Panc1 (cell line): ENCODE data around the gene ACTA2. TPM values are rescaled to one million over a fixed set of nuclear protein-coding genes. Genes with fewer than 3 reads are reported as not detected.

Source experiments
- ATAC-seq: fragments of 200-7000 bp; cut with Tn5 transposase; 2 replicates; pipeline ENCODE4 v1.9.1; 2020; ENCODE audit warnings: mild to moderate bottlenecking, moderate library complexity
- BruUV-seq: library from RNA; stranded (reverse); fragments of 400-500 nt; replicated peaks from 2 replicates; lab custom pipeline; 2021; lab: Mats Ljungman, UMichigan
- CTCF ChIA-PET: fragments of 300-600 bp; sonication (Branson Sonifier 250); formaldehyde crosslinking; loops from one replicate; lab custom pipeline; 2022; ENCODE audit warnings: antibody characterized with exemption; lab: Charles Lee
- POLR2A ChIA-PET: fragments of 300-600 bp; sonication (Branson Sonifier 250); formaldehyde crosslinking; loops from one replicate; lab custom pipeline; 2022; ENCODE audit warnings: antibody characterized with exemption; lab: Charles Lee
- DNase-seq: peaks from one replicate; pipeline ENCODE4 v3.0.0-alpha.2; 2010; ENCODE audit warnings: low read depth, low spot score
- H3K27ac ChIP-seq: 2 replicates; pipeline ENCODE4 v1.5.1; 2011; ENCODE audit warnings: mild to moderate bottlenecking, low read length, inconsistent platforms
- H3K27me3 ChIP-seq: fragments of 200-500 bp; sonication (Bioruptor generic); 2 replicates; pipeline ENCODE4 v1.6.0; 2014; ENCODE audit warnings: low read length, inconsistent platforms; ENCODE audit not compliant: control insufficient read depth, insufficient read depth
- H3K36me3 ChIP-seq: fragments of 200-500 bp; sonication (Bioruptor generic); 2 replicates; pipeline ENCODE4 v1.5.1; 2014; ENCODE audit warnings: inconsistent platforms, mild to moderate bottlenecking, low read length, moderate library complexity; ENCODE audit not compliant: control insufficient read depth, insufficient read depth
- H3K4me1 ChIP-seq: 2 replicates; pipeline ENCODE4 v1.5.1; 2011; ENCODE audit warnings: inconsistent platforms, mild to moderate bottlenecking, low read length, moderate library complexity; ENCODE audit not compliant: control insufficient read depth, insufficient read depth
- H3K4me3 ChIP-seq, 2 experiments: 2 replicates each; pipeline ENCODE4 v1.5.1; 2011 to 2012; ENCODE audit warnings: low read depth in 2 of 2, low read length in 2 of 2, mild to moderate bottlenecking in 2 of 2, inconsistent platforms in 1 of 2, moderate library complexity in 1 of 2
- H3K9me3 ChIP-seq: fragments of 200-500 bp; sonication (Bioruptor generic); 2 replicates; pipeline ENCODE4 v1.5.1; 2014; ENCODE audit warnings: low read depth, mild to moderate bottlenecking, inconsistent platforms, low read length, moderate library complexity; ENCODE audit not compliant: control insufficient read depth, insufficient read depth
- POLR2AphosphoS5 ChIP-seq: IDR thresholded peaks from 2 replicates; pipeline ENCODE4 v1.6.1; 2012; ENCODE audit warnings: mild to moderate bottlenecking, low read depth, low read length, moderate library complexity
- SIN3A ChIP-seq: IDR thresholded peaks from 2 replicates; pipeline ENCODE4 v1.6.1; 2012; ENCODE audit warnings: low read depth, mild to moderate bottlenecking, low read length, moderate library complexity, borderline replicate concordance; ENCODE audit not compliant: insufficient read depth
- TCF7L2 ChIP-seq: IDR thresholded peaks from 2 replicates; pipeline ENCODE4 v1.6.1; 2011; ENCODE audit warnings: mild to moderate bottlenecking, low read depth, low read length, inconsistent platforms
- in situ Hi-C: cut with HindIII; loops from 2 replicates; pipeline ENCODE4 v1.10.0; 2016; ENCODE audit warnings: low sequenced_read_pairs, low pct_unique_long_range_greater_than_20kb
- intact Hi-C: fragments of 100-400 bp; cut with micrococcal nuclease; formaldehyde crosslinking; loops from one replicate; pipeline ENCODE4 v1.10.0; 2022; ENCODE audit not compliant: unreplicated experiment
- total RNA-seq: library from RNA; stranded (reverse); gene quantifications from one replicate; pipeline ENCODE4 v1.2.1, GENCODE V29; 2021; ENCODE audit not compliant: unreplicated experiment
- TF ChIP-seq, protein P1 (sequence below): fragments of 450-650 bp; IDR thresholded peaks from 2 replicates; pipeline ENCODE4 v1.5.1; 2017; ENCODE audit warnings: mild to moderate bottlenecking
- TF ChIP-seq, protein P2 (sequence below), 2 experiments: IDR thresholded peaks; 2 replicates each; pipeline ENCODE4 v1.6.1; 2011 to 2012; ENCODE audit warnings: low read depth in 2 of 2, control low read depth in 1 of 2, low read length in 1 of 2, mild to moderate bottlenecking in 1 of 2, moderate library complexity in 1 of 2; ENCODE audit not compliant: insufficient read depth in 1 of 2

ACTA2 gene
- total RNA-seq, 1 experiment from 2014 or later = 4.7 TPM

DNA sequence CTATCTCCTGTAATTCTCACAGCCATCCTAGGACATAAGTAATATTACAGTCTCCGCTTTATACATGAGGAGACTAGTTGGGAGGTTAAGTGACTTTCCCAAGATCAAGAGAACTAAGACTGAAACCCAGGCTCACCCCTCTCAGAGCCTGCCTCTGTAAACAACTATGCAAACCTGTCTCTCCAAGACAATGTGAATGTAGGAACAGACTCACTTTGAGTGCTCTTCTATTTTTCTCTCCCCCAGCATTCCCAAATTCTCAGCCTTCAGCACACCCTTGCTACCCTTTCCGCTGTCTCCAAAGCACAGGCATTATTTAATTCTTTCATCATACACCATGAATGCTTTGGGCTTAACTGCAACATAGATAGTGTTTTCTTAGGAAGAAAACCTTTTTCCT is 13.6 kb downstream of the ACTA2 start:
- POLR2A ChIA-PET = no interaction called here
- no peak for TF ChIP-seq TCF7L2
- no peak for TF ChIP-seq POLR2AphosphoS5
- TF ChIP-seq, protein P1, sequence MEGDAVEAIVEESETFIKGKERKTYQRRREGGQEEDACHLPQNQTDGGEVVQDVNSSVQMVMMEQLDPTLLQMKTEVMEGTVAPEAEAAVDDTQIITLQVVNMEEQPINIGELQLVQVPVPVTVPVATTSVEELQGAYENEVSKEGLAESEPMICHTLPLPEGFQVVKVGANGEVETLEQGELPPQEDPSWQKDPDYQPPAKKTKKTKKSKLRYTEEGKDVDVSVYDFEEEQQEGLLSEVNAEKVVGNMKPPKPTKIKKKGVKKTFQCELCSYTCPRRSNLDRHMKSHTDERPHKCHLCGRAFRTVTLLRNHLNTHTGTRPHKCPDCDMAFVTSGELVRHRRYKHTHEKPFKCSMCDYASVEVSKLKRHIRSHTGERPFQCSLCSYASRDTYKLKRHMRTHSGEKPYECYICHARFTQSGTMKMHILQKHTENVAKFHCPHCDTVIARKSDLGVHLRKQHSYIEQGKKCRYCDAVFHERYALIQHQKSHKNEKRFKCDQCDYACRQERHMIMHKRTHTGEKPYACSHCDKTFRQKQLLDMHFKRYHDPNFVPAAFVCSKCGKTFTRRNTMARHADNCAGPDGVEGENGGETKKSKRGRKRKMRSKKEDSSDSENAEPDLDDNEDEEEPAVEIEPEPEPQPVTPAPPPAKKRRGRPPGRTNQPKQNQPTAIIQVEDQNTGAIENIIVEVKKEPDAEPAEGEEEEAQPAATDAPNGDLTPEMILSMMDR = no peak
- TF ChIP-seq SIN3A = no peak
- TF ChIP-seq, protein P2, sequence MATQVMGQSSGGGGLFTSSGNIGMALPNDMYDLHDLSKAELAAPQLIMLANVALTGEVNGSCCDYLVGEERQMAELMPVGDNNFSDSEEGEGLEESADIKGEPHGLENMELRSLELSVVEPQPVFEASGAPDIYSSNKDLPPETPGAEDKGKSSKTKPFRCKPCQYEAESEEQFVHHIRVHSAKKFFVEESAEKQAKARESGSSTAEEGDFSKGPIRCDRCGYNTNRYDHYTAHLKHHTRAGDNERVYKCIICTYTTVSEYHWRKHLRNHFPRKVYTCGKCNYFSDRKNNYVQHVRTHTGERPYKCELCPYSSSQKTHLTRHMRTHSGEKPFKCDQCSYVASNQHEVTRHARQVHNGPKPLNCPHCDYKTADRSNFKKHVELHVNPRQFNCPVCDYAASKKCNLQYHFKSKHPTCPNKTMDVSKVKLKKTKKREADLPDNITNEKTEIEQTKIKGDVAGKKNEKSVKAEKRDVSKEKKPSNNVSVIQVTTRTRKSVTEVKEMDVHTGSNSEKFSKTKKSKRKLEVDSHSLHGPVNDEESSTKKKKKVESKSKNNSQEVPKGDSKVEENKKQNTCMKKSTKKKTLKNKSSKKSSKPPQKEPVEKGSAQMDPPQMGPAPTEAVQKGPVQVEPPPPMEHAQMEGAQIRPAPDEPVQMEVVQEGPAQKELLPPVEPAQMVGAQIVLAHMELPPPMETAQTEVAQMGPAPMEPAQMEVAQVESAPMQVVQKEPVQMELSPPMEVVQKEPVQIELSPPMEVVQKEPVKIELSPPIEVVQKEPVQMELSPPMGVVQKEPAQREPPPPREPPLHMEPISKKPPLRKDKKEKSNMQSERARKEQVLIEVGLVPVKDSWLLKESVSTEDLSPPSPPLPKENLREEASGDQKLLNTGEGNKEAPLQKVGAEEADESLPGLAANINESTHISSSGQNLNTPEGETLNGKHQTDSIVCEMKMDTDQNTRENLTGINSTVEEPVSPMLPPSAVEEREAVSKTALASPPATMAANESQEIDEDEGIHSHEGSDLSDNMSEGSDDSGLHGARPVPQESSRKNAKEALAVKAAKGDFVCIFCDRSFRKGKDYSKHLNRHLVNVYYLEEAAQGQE (IDR thresholded peaks at IDR 0.05; ENCODE audit: insufficient read depth in 1 of 2, low read depth in 2 of 2, low read length in 1 of 2) = no peak
- H3K4me1 ChIP-seq = peaks cover 3% of the 10 kb centered on the region
- no peak overlapping the region for H3K27ac ChIP-seq
- no peaks in the 10 kb centered on the region for H3K27me3 ChIP-seq
- BruUV-seq = no TSS peak
- in situ Hi-C loops (no loop called here), intact Hi-C loops (no loop called here)
- CTCF ChIA-PET = no interaction called here
- DNase-seq (no peak), ATAC-seq (no peak)
- no peaks in the 10 kb centered on the region for H3K36me3 ChIP-seq
- H3K4me3 ChIP-seq = no peak overlapping the region
- H3K9me3 ChIP-seq = no peaks in the 10 kb centered on the region

DNA sequence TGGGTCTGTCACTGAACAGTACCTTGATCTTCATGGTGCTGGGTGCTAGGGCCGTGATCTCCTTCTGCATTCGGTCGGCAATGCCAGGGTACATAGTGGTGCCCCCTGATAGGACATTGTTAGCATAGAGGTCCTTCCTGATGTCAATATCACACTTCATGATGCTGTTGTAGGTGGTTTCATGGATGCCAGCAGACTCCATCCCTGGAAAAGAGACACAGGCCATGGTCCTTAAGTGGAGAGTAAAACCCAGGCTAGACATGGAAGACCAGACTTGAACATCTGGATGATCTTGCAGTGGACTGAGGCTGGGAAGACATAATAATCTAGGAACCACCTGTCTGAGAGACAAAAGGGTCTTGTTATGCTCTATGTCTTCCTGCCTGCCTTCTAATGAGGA is 14.5 kb downstream of the ACTA2 start:
- CTCF ChIA-PET = no interaction called here
- no peaks in the 10 kb centered on the region for H3K36me3 ChIP-seq

More for the DNA sequence above, 14.5 kb downstream of the ACTA2 start:
- TF ChIP-seq SIN3A (no peak), POLR2AphosphoS5 (no peak), TCF7L2 (no peak)
- TF ChIP-seq, protein P2 (IDR thresholded peaks at IDR 0.05; ENCODE audit: insufficient read depth in 1 of 2, low read depth in 2 of 2, low read length in 1 of 2) = no peak
- TF ChIP-seq, protein P1 = no peak
- POLR2A ChIA-PET = no interaction called here
- ATAC-seq (no peak), DNase-seq (no peak)
- no TSS peak for BruUV-seq
- Histone ChIP-seq H3K27me3 (no peaks in the 10 kb centered on the region), H3K9me3 (no peaks in the 10 kb centered on the region), H3K4me3 (no peak overlapping the region), H3K27ac (no peak overlapping the region), H3K4me1 (peaks cover 4% of the 10 kb centered on the region)
- intact Hi-C loops = no loop called here
- in situ Hi-C loops = no loop called here
